GM12874 (cell line): ENCODE data around the gene CHKA.

Experiments used
- TF ChIP-seq, protein P1 (sequence below): IDR thresholded peaks from 2 replicates; pipeline ENCODE4 v1.5.1; 2011; ENCODE audit warnings: low read depth, mild to moderate bottlenecking, control low read depth, low read length, moderate library complexity; ENCODE audit not compliant: insufficient read depth

The CHKA gene

DNA sequence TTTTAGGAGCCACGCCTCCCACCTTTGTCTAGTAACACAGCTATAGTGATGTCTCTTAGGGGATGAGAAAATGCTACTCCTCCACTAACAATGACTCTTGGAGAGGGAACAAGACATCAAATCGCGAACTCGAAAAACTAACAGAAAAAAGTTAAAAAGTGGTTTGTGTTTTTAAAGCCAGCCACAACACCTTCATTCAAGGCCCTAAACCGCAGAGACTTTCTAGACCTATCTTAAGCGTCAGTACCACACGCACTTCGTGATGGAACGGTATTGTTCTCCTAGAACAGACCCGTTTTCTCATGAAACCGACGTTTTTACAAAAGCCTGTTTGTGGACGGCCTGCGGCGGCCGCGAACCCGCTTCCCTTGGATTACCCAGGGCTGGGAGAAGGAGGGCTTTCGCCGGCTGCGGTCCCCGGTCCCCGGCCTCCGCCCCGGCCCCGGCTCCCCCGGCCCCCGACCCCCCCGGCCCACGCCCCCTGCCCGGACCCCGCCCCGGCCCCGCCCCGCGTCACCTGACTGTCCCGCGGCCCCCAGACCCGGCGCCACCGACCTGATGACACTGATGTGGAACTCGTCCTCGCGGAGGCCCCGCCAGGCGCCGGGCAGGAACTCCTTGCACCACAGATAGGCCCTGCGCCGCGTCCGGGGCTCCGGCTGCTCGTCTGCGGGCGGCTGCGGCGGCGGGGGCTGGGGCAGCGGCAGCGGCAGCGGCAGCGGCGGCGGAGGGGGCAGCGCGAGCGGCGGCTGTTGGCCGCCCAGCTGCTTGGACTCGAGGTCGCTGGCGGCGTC, 718 bp downstream of the CHKA start:
- TF ChIP-seq, protein P1, sequence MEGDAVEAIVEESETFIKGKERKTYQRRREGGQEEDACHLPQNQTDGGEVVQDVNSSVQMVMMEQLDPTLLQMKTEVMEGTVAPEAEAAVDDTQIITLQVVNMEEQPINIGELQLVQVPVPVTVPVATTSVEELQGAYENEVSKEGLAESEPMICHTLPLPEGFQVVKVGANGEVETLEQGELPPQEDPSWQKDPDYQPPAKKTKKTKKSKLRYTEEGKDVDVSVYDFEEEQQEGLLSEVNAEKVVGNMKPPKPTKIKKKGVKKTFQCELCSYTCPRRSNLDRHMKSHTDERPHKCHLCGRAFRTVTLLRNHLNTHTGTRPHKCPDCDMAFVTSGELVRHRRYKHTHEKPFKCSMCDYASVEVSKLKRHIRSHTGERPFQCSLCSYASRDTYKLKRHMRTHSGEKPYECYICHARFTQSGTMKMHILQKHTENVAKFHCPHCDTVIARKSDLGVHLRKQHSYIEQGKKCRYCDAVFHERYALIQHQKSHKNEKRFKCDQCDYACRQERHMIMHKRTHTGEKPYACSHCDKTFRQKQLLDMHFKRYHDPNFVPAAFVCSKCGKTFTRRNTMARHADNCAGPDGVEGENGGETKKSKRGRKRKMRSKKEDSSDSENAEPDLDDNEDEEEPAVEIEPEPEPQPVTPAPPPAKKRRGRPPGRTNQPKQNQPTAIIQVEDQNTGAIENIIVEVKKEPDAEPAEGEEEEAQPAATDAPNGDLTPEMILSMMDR, result no peak

DNA sequence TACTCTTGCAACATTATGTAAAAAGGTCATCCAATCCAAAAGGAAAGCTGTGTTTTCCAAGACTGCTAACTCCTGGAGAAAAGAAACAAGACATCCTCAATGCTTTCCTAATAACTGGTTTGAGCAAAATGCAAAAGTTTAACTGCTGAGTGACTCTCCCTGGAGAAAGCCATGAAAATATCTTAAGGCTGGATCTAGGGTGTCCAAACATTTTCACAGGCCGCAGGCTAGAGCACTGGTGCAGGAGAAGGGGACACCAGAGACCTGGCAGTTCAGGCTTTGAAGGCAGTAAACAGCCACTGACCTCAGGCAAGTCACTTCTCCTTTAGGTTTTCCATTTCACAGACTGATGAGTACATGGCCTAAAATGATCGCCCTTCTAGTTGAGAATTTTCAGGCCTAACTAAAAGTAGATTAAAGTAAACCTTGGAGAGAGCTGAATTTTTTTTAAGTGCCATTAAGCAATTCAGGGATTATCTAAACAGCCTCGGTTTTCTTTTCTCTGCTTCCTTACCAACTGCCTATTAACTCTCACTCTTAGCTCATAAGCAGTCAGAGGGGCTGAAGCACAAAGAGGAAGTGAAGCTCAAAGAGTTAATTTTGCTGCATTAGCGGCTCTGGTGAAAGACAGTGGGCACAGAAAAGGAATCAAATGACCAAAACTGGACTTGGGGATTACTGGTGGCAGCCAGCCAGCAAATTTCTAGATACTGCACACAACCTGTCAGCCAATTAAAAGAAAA, 2.3 kb downstream of the CHKA start:
- TF ChIP-seq, protein P1, result no peak

DNA sequence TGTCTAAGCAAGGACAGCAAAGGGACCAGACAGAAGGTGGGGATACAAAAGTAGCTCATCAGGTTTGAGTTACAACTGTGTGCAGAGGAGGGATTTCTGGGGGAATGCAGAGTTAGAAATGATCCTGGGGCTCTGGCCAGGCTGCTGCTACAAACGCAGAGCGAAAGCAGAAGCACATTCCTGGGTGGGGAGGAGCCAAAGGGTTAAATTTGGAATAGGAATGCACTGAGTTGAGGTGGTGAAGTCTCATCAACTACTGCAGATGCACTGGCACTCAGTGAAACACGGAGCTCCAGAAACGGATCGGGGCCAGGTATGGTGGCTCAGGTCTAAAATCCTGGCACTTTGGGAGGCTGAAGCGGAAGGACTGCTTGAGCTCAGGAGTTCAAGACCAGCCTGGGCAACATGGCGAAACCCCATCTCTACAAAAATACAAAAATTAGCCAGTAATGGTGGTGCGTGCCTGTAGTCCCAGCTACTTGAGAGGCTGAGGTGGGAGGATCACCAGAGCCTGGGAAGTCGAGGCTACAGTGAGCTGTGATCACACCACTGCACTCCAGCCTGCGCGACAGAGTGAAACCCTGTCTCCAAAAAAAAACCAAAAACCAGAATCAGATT, 3.2 kb downstream of the CHKA start:
- TF ChIP-seq, protein P1, result no peak

DNA sequence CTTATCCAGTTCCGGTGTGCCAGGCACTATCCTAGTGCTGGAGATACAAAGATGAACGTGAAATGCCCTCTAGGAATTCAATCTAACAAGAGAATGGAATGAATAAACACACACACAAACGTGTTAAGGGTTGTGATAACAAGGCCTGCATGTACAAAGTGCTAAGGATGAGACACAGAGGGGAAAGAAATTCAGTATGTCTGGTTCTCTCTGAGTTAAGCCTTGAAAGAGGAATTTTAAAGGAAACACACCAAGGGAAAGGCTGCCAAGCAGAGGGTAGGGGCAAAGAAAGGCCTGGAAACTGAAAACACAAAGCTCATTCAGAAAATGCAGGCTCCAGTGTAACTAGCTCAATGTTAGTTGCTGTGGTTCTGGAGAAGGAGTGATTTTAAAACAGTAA, 4.2 kb downstream of the CHKA start:
- TF ChIP-seq, protein P1, result no peak

DNA sequence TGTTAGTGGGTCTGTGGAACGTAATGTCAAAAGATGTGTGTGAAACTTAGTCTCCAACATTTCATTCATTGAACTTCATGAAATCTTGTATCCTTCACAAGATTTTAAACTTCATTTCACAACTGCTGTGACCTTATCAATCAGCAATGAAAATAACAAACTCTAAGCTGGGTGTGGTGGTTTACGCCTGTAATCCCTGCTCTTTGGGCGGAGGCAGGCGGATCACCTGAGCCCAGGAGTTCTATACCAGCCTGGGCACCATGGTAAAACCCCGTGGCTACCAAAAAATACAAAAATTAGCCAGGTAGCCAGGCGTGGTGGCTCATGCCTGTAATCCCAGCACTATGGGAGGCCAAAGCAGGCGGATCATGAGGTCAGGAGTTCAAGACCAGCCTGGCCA, 5.1 kb downstream of the CHKA start:
- TF ChIP-seq, protein P1, result no peak

DNA sequence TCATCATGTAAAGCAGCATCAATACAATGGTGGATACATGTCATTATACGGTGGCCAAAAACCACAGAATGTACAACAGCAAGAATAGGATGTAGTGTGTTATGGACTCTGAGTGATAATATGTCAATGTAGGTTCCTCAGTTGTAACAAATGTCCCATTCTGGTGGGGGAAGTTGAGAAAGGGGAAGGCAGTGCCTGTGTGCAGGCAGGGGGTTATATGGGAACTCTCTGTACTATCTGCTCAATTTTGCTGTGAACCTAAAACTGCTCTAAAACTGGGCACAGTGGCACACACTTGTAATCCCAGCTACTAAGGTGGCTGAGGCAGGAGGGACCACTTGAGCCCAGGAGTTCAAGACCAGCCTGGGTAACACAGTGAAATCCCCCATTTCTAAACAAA, 5.9 kb downstream of the CHKA start:
- TF ChIP-seq, protein P1, result no peak

DNA sequence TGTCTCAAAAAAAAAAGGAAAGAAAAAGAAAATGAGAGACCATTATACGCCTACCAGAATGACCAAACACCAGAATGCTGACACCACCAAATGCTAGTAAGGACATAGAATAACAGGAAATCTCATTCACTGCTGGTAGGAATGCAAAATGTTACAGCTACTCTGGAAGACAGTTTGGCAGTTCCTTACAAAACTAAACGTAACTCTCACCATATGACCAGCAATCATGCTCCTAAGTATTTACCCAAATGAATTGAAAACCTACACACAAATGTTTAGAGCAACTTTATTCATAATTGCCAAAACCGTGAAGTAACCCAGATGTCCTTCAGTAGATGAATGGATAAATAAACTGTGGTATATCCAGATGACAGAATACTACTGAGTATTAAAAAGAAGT, 7.2 kb downstream of the CHKA start:
- TF ChIP-seq, protein P1, result no peak
